Sigmoid colon (tissue), 4 donors: Measurements from ENCODE around the gene TEAD4.

ENCODE experiments used
- POLR2AphosphoS5 ChIP-seq, 4 donors: sonication (generic); formaldehyde crosslinking; IDR thresholded peaks; one replicate each; pipeline ENCODE4 v1.6.1; 2017; ENCODE audit warnings: antibody characterized with exemption in 4 of 4
- TF ChIP-seq, protein P1 (sequence below), 4 experiments: fragments of 450-650 bp in 3 of 4; fragments of 200-600 bp in 1 of 4; IDR thresholded peaks; one replicate each; pipeline ENCODE4 v1.5.1; 2016 to 2019; ENCODE audit warnings: antibody characterized with exemption in 4 of 4, mild to moderate bottlenecking in 3 of 4, moderate library complexity in 2 of 4

DNA sequence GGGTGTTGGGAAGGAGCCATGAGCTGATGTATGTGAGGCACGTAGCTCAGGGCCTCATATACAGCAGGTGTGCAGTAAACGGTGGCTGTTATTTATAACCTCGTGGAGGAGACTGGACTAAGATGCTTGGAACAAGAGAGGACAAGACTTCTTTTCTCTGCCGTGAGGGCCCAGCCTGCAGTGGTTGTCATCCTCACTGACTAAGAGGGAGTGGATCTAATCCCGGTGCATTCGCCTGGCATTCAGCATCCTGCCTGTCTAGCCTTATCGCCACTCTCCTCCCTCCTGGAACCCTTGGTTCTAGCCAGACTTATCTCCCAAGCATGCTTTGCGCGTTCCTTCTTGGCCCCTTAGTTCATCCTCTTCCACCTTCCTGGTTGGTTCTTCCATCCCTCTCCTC, 121.9 kb downstream of the TEAD4 start:
- TF ChIP-seq, protein P1, sequence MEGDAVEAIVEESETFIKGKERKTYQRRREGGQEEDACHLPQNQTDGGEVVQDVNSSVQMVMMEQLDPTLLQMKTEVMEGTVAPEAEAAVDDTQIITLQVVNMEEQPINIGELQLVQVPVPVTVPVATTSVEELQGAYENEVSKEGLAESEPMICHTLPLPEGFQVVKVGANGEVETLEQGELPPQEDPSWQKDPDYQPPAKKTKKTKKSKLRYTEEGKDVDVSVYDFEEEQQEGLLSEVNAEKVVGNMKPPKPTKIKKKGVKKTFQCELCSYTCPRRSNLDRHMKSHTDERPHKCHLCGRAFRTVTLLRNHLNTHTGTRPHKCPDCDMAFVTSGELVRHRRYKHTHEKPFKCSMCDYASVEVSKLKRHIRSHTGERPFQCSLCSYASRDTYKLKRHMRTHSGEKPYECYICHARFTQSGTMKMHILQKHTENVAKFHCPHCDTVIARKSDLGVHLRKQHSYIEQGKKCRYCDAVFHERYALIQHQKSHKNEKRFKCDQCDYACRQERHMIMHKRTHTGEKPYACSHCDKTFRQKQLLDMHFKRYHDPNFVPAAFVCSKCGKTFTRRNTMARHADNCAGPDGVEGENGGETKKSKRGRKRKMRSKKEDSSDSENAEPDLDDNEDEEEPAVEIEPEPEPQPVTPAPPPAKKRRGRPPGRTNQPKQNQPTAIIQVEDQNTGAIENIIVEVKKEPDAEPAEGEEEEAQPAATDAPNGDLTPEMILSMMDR (IDR thresholded peaks at IDR 0.05) = no peak
- no peak for TF ChIP-seq POLR2AphosphoS5 (IDR thresholded peaks at IDR 0.05)
